ENCODE measurements around the gene POLE4. TPM values are rescaled to one million over a fixed set of nuclear protein-coding genes. Genes with fewer than 3 reads are reported as not detected.

Gene POLE4
- total and polyA plus RNA-seq, 9 of the 15 experiments (the other 6 are each of a cell fraction or from before 2014, with no cell fraction given): 25.7 to 73.7 (median 57.3) TPM

GRCh38 chr2:74984947-74985637, 26.6 kb downstream of the POLE4 start (continued):
- no peak for TF ChIP-seq CHAMP1 (IDR thresholded peaks at IDR 0.05)
- TF ChIP-seq TCF7 (IDR thresholded peaks at IDR 0.05; ENCODE audit: borderline replicate concordance): no peak
- TF ChIP-seq HMG20A (CRISPR knock-in tag; conservative IDR thresholded peaks at IDR 0.05): no peak
- TF ChIP-seq ZNF354B (CRISPR knock-in tag; IDR thresholded peaks at IDR 0.05): no peak

GRCh38 chr2:74985978-74986609, 27.7 kb downstream of the POLE4 start:
- no peak for ATAC-seq
- no peak for DNase-seq (ENCODE audit: extremely low read depth in 1 of 4, low spot score in 3 of 4)
- no TSS peak for BruUV-seq (replicated peaks)
- intact Hi-C loops (cut with micrococcal nuclease): no loop called here
- ChIA-PET POLR2A (no interaction called here), CTCF (ENCODE audit: low intra/inter-chr PET ratio) (no interaction called here)
- Histone ChIP-seq H3K4me1 (replicated peaks in 1 of 2; ENCODE audit: control insufficient read depth in 2 of 2, insufficient read depth in 2 of 2, low read length in 2 of 2) (no peaks in the 10 kb centered on the region), H3K4me2 (ENCODE audit: insufficient read depth, low read length) (no peak overlapping the region), H3K9me3 (replicated peaks; ENCODE audit: control insufficient read depth, insufficient read depth, low read depth, low read length) (no peaks in the 10 kb centered on the region), H4K20me1 (replicated peaks; ENCODE audit: control insufficient read depth, insufficient read depth, low read length) (no peaks in the 10 kb centered on the region), H3K36me3 (ENCODE audit: control insufficient read depth, insufficient read depth, low read length) (no peaks in the 10 kb centered on the region), H3K9ac (ENCODE audit: insufficient read depth in 1 of 2, low read depth in 2 of 2, low read length in 2 of 2) (no peak overlapping the region), H3K27ac (ENCODE audit: extremely low read depth, low read depth, low read length) (no peak overlapping the region), H3K4me3 (no peak overlapping the region), H3K27me3 (ENCODE audit: control insufficient read depth in 2 of 2, insufficient read depth in 2 of 2, low read length in 2 of 2) (peaks cover 0 to 4% of the 10 kb centered on the region in 2 experiments; a peak in 1 of 5 replicates), H2AFZ (ENCODE audit: low read depth, low read length) (no peak overlapping the region), H3K9me1 (ENCODE audit: control insufficient read depth, insufficient read depth, low read length) (no peaks in the 10 kb centered on the region), H3K79me2 (ENCODE audit: control insufficient read depth, insufficient read depth, low read length) (no peaks in the 10 kb centered on the region)
- FAIRE-seq: no peak
- in situ Hi-C loops (cut with MboI): no loop called here
- 10% methylated on average over 7 of the region's 7 CpGs for WGBS (ENCODE audit: insufficient coverage, low coverage, missing lambda C conversion rate)
- TF ChIP-seq SMAD1 (IDR thresholded peaks at IDR 0.05; ENCODE audit: low read depth, low read length, partially characterized antibody) (no peak), TFAM (CRISPR knock-in tag; conservative IDR thresholded peaks at IDR 0.05) (no peak), RBM15 (IDR thresholded peaks at IDR 0.05; ENCODE audit: insufficient read depth, low read length) (no peak), RUNX1 (IDR thresholded peaks at IDR 0.05; ENCODE audit: low read depth) (no peak), POLR3G (IDR thresholded peaks at IDR 0.05; ENCODE audit: extremely low read depth, insufficient read length, insufficient replicate concordance) (no peak), GTF2A2 (tag; IDR thresholded peaks at IDR 0.05) (no peak), HEY1 (CRISPR knock-in tag; IDR thresholded peaks at IDR 0.05; ENCODE audit: borderline replicate concordance) (no peak), DIDO1 (tag; IDR thresholded peaks at IDR 0.05; ENCODE audit: low read depth) (no peak), DPF2 (IDR thresholded peaks at IDR 0.05) (no peak), BHLHE40 (IDR thresholded peaks at IDR 0.05; ENCODE audit: low read length) (no peak), ZNF197 (CRISPR knock-in tag; IDR thresholded peaks at IDR 0.05; ENCODE audit: low read depth) (no peak), RCOR1 (IDR thresholded peaks at IDR 0.05; ENCODE audit: borderline replicate concordance in 1 of 2, low read depth in 2 of 2, low read length in 2 of 2) (no peak), PRPF4 (IDR thresholded peaks at IDR 0.05; ENCODE audit: insufficient read depth, low read depth, low read length, poor library complexity, severe bottlenecking) (no peak), ZC3H4 (CRISPR knock-in tag; IDR thresholded peaks at IDR 0.05; ENCODE audit: borderline replicate concordance) (no peak), NR2C2 (CRISPR knock-in tag; IDR thresholded peaks at IDR 0.05) (no peak), NR2C2 (tag; IDR thresholded peaks at IDR 0.05) (no peak), NFIC (IDR thresholded peaks at IDR 0.05) (no peak)

All from K562 (cell line).